ENCODE measurements around the gene GPC6.

Gene GPC6

DNA sequence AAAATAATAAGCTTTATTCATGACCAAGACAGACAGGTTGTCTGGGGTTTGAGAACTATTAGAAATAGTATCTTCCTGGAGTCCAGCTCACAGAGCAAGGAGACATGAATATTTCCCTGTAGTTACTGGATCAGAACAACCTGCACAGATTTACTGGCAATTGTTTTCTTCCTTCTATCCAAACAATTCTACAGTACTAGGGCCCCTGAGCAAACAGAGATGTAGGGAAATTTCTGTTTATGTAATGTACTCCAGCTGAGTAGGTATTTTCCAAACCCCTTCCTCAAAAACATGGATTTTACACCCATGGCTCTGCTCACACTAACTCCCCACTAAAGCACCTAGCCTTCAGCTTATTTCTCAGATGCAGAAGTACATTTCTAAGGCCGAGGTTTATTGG is 557.6 kb downstream of the GPC6 start:
- Mint-ChIP-seq H3K27ac (no peak overlapping the region), H3K9me3 (peaks cover 8% of the 10 kb centered on the region), H3K4me3 (no peak overlapping the region), H3K27me3 (ENCODE audit: low read depth, poor library complexity) (no peaks in the 10 kb centered on the region), H3K36me3 (ENCODE audit: low read depth) (peaks cover 4% of the 10 kb centered on the region), H3K4me1 (peaks cover 5% of the 10 kb centered on the region)
- no peak for TF ChIP-seq CTCF (IDR thresholded peaks at IDR 0.05)
- DNase-seq: no peak

GRCh38 chr13:93786846-93787489 is 560.4 kb downstream of the GPC6 start:
- Mint-ChIP-seq H3K9me3 (peaks cover 8% of the 10 kb centered on the region), H3K27me3 (ENCODE audit: low read depth, poor library complexity) (no peaks in the 10 kb centered on the region), H3K36me3 (ENCODE audit: low read depth) (peaks cover 4% of the 10 kb centered on the region), H3K4me1 (peaks cover 5% of the 10 kb centered on the region), H3K4me3 (no peak overlapping the region), H3K27ac (no peak overlapping the region)
- DNase-seq: no peak
- TF ChIP-seq CTCF (IDR thresholded peaks at IDR 0.05): no peak

- no peaks in the 10 kb centered on the region for H3K27me3 Mint-ChIP-seq (ENCODE audit: low read depth, poor library complexity)
- H3K9me3 Mint-ChIP-seq: peaks cover 4% of the 10 kb centered on the region
- TF ChIP-seq CTCF (IDR thresholded peaks at IDR 0.05): no peak
- peaks cover 5% of the 10 kb centered on the region for H3K4me1 Mint-ChIP-seq
- H3K27ac Mint-ChIP-seq: no peak overlapping the region
- H3K4me3 Mint-ChIP-seq: no peak overlapping the region
- DNase-seq: no peak
- H3K36me3 Mint-ChIP-seq (ENCODE audit: low read depth): peaks cover 4% of the 10 kb centered on the region
Observed at GRCh38 chr13:93788456-93788855, 561.8 kb downstream of the GPC6 start.

DNA sequence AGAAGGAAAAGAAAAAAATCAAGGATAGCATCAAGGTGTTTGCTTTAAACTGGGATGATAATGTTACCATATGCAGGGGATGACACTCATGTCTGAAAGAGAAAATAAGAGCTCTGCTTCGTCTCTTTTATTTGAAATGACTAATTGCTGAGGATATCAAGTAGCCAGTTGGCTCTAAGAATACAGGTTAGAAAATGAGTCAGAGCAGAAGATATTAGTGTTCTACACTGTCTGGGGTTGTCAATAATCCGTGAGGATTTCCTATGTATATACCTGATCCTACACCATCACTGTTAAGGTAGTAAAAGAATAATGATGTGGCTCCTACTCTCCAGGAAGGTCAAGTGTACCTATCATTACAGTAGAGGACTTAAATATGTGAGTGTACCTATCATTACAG is 562.5 kb downstream of the GPC6 start:
- DNase-seq: no peak
- Mint-ChIP-seq H3K4me3 (no peak overlapping the region), H3K36me3 (ENCODE audit: low read depth) (no peaks in the 10 kb centered on the region), H3K27ac (no peak overlapping the region), H3K9me3 (no peaks in the 10 kb centered on the region), H3K27me3 (ENCODE audit: low read depth, poor library complexity) (no peaks in the 10 kb centered on the region), H3K4me1 (peaks cover 5% of the 10 kb centered on the region)
- no peak for TF ChIP-seq CTCF (IDR thresholded peaks at IDR 0.05)

- Mint-ChIP-seq H3K4me3 (no peak overlapping the region), H3K4me1 (no peaks in the 10 kb centered on the region), H3K27ac (no peak overlapping the region), H3K9me3 (no peaks in the 10 kb centered on the region), H3K36me3 (ENCODE audit: low read depth) (no peaks in the 10 kb centered on the region), H3K27me3 (ENCODE audit: low read depth, poor library complexity) (peaks cover 4% of the 10 kb centered on the region)
- no peak for TF ChIP-seq CTCF (IDR thresholded peaks at IDR 0.05)
- no peak for DNase-seq
Observed at GRCh38 chr13:93794197-93794885, 567.7 kb downstream of the GPC6 start.

DNA sequence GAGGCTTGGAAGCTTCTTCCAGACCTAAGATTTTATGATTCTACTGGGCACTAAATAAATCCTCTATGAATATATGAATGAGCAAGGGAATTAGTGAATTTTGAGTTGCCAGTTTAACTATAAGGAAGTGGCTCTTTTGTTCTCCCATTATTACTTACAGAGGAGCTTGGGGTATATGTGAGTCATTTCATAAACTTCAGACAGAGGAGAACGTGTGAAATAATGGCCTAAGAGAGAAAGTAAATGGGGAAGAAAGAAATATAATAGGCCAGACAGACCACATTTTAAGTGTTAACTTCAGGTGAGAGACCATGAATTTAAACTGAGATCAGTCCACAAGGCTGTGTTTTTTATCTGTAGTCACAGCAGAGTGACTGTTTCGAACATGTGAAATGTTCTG is 570.9 kb downstream of the GPC6 start:
- Mint-ChIP-seq H3K27ac (no peak overlapping the region), H3K4me3 (no peak overlapping the region), H3K4me1 (peaks cover 4% of the 10 kb centered on the region), H3K9me3 (no peaks in the 10 kb centered on the region), H3K27me3 (ENCODE audit: low read depth, poor library complexity) (peaks cover 4% of the 10 kb centered on the region), H3K36me3 (ENCODE audit: low read depth) (no peaks in the 10 kb centered on the region)
- no peak for DNase-seq
- no peak for TF ChIP-seq CTCF (IDR thresholded peaks at IDR 0.05)

Measured in nephron progenitor cell (in vitro differentiated cells).